NK-92 (cell line): ENCODE data around the gene GM2A.
"Not testable (repeated sequence)": the region's sequence is repeated elsewhere in the genome, so short reads cannot be mapped to it uniquely, and the experiment has no call there.

Experiments used
- DNase-seq: peaks from one replicate; lab custom pipeline; 2025; ENCODE audit not compliant: unreplicated experiment; lab: John Stamatoyannopoulos, UW

Gene GM2A

GRCh38 chr5:151227918-151228447 is 25.0 kb upstream of the GM2A start:
- DNase-seq: no peak

DNA sequence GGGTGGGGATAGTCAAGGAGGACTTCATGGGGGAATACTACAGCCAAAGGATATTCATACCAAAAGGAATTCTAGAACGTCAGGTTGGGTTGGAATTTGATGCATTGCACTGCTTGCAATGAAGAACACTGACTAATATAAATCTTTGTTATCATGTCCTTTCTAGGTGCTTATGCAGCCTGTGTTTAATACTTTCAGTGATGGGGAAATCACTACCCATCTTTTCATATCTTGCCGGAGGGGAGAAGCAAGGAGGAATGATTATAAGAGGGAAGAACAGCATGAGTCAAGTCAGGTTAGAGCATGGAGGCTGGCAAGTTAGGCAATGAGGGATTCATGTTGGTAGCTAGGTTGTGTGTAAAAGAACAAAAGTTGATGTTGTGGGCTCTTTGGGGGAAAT is 24.0 kb upstream of the GM2A start:
- DNase-seq: no peak

GRCh38 chr5:151230048-151230680 is 22.8 kb upstream of the GM2A start:
- no peak for DNase-seq

GRCh38 chr5:151231359-151231758 is 21.6 kb upstream of the GM2A start:
- no peak for DNase-seq

DNA sequence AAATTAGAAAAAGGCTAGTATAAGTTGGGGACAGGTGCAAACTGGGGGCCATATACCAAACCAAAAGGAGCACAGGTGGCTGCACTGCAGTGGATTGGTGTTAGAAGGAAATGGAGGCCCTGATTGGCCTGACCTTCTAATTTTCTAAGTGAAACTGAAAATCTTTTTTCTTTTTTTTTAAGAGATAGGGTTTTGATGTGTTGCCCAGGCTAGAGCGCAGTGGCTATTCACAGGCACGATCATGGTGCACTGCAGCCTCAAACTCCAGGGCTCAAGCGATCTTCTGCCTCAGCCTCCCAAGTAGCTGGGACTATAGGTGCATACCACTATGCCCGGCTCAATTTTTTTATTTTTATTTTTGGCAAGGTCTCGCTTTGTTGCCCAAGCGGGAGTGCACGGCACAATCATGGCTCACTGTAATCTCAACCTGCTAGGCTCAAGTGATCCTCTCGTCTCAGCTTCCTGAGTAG is 19.3 kb upstream of the GM2A start:
- no peak for DNase-seq

- no peak for DNase-seq
Measured at GRCh38 chr5:151234476-151235238, 18.3 kb upstream of the GM2A start.

GRCh38 chr5:151235239-151235571 is 17.8 kb upstream of the GM2A start:
- DNase-seq: not testable (repeated sequence)

DNA sequence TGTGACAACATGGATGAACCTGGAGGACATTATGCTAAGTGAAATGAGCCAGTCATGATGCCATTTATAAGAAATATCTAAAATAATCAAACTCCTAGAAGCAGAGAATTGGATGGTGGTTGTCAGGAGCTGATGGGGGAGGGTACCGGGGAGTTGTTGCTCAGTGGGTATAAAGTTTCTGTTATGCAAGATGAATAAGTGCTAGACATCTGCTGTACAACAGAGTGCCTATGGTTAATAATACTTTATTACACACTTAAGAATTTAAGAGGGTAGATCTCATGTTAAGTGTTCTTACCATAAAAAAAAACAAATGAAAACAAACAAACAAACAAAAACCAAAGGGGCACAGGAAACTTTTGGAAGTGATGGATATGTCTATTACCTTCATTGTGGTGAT is 16.1 kb upstream of the GM2A start:
- no peak for DNase-seq

GRCh38 chr5:151237685-151238084 is 15.3 kb upstream of the GM2A start:
- DNase-seq: no peak

- no peak for DNase-seq
Measured at GRCh38 chr5:151238303-151238741, 14.7 kb upstream of the GM2A start.

DNA sequence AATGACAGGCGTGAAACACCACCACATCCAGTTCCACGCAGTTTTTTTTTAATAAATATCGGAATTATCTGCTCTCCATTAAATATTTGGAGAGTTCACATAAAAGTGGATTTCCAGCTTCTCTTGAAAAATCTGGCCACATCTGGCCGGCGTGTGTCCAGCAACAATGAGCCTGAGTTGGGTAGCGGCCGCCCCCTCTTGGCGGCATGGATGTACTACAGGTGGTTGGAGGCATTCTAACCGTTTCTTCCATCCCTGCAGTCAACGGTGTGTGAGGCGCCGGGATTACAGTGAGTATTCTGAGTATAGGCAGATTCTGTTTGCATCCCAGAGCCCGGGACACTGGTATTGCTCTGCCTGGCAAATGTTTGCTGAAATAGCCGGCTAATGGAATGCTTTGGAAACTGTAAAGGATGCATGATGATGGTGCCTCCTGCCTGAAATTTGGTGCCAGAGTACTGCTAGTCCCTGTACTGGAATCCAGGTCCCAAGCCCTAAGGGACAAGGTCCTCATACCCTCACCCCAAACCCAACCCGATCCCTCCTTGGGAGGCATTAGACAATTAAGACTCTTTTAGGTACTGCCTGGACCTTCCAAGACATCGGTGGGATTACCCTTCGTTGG is 13.6 kb upstream of the GM2A start:
- DNase-seq: no peak

DNA sequence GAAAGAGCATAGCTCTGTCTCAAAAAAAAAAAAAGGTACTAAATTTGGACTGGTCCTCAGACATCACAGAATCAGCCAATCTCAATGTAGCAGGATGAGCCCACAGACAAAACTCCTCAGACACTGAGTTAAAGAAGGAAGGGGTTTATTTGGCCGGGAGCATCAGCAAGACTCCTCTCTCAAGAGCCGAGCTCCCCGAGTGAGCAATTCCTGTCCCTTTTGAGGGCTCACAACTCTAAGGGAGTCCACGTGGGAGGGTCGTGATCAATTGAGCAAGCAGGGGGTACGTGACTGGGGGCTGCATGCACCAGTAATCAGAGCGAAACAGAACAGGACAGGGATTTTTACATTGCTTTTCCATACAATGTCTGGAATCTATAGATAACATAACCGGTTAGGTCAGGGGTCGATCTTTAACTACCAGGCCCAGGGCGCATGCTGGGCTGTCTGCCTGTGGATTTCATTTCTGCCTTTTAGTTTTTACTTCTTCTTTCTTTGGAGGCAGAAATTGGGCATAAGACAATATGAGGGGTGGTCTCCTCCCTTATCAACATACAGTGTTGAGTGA is 12.6 kb upstream of the GM2A start:
- not testable (repeated sequence) for DNase-seq

GRCh38 chr5:151240924-151241635 is 11.9 kb upstream of the GM2A start:
- DNase-seq: no peak

GRCh38 chr5:151243127-151243526 is 9.9 kb upstream of the GM2A start:
- no peak for DNase-seq

DNA sequence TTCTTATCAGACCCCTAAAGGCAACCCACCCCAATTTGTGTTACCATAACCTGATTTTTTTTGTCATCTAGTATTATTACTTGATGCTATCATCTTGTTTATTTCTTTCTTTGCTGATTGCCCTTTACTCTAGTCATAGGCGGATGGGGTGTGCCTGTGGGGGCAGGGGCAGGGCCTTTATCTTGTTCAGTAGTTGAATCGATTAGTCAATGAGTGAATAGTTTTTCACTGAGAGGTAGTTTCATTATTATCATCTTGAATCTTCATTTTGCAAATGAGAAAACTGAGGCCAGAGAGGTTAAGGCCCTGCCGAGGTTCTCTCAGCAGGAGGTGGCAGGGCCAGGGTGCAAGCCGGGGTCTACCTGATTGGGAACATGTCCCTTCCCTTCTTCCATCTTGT is 9.4 kb upstream of the GM2A start:
- no peak for DNase-seq

DNA sequence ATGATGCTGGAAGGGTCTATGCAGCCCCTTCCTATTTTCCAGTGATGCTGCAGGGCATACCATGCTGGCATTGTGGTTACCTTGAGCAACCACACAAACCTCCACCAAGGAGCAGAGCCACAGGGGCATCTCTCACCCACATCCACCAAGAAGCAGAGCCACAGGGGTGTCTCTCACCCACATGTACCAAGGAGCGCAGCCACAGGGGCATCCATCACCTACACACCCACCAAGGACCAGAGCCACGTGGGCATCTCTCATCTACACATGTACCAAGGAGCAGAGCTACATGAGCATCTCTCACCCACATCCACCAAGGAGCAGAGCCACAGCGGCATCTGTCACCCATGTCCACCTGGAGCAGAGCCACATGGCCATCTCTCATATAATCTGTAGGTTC is 8.8 kb upstream of the GM2A start:
- DNase-seq: no peak

- no peak for DNase-seq
Measured at GRCh38 chr5:151245680-151246219, 7.2 kb upstream of the GM2A start.

DNA sequence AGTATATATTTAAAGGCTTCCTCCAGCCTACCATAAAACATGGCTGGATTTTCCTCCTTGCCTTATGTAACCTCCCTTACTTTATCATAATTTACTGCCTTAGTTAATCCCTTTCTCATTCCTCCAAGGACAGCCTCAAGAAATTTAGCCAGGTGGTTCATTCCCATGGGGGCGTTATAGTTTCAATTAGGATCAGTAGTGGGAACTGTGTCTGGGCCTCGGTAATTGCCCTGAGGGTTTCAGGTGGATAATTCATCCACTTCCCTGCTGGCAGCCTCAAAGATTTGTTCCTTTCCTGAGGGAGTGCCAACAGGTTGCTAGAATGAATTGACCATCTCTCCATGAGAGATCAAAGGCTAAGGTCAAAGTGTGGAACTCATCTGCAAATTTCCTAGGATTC is 4.3 kb upstream of the GM2A start:
- DNase-seq: no peak

GRCh38 chr5:151249281-151249680 is 3.7 kb upstream of the GM2A start:
- no peak for DNase-seq

DNA sequence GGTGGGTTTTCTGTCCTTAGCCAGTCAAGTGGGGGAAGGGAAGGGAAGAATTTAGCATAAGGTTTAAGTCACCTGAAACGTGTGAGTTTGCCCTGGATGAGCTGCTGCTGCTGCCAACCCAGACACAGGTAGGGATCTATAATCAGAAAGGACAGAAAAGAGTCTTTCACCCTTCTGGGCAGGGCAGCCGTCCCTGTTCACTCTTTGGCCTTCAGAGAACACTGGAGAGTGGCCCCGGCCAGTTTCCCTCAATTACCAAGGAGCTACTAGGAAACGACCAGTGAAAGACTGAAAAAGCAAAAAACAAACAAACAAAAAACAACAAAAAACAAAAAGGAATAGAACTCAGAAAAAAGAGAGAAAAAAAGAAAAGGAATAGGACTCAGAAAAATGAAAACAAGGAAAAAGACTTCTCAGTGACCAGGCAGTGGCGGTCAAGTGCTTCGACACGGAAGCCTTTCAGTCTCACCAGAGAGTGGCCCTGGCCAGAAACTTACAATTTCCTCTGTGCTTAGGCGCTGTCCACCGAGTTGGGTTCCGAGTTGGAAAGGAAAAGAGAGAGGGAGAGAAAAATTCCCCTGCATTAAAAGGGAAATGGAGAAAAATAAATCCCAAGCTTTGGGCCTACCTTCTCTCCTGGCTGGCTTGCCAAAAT is 2.5 kb upstream of the GM2A start:
- DNase-seq: no peak
